Transverse colon (tissue), 4 donors: ENCODE data around the gene NXPE3. TPM values are rescaled to one million over a fixed set of nuclear protein-coding genes. Genes with fewer than 3 reads are reported as not detected.

Experiments used
- DNase-seq: peaks from one replicate; pipeline ENCODE4 v3.0.0-alpha.2; 2019
- H3K27ac ChIP-seq, 4 donors: fragments of 200-600 bp; sonication (generic); 2 replicates each; pipeline ENCODE4 v1.5.1; 2016 to 2018; ENCODE audit warnings: inconsistent platforms in 4 of 4
- H3K27me3 ChIP-seq: fragments of 200-600 bp; sonication (generic); 2 replicates; pipeline ENCODE4 v1.5.1; 2017; ENCODE audit warnings: inconsistent platforms
- H3K36me3 ChIP-seq, 4 donors: fragments of 200-600 bp; sonication (generic); 2 replicates each; pipeline ENCODE4 v1.5.1; 2017 to 2019; ENCODE audit warnings: inconsistent platforms in 4 of 4
- H3K4me1 ChIP-seq, 4 donors: fragments of 200-600 bp; sonication (generic); 2 replicates each; pipeline ENCODE4 v1.5.1; 2017 to 2020; ENCODE audit warnings: inconsistent platforms in 4 of 4
- H3K4me3 ChIP-seq, 4 donors: fragments of 200-600 bp; sonication (generic); 1 replicate in 1 of 4; 2 replicates in 3 of 4; pipeline versions ENCODE4 v1.5.1 to v1.6.1; 2017 to 2019; ENCODE audit warnings: inconsistent platforms in 4 of 4
- H3K9me3 ChIP-seq, 2 donors: fragments of 200-600 bp; sonication (generic); 2 replicates each; pipeline ENCODE4 v1.5.1; 2017 to 2019; ENCODE audit warnings: inconsistent platforms in 2 of 2
- EP300 ChIP-seq: sonication (generic); formaldehyde crosslinking; IDR thresholded peaks from one replicate; pipeline ENCODE4 v1.6.1; 2017; ENCODE audit warnings: antibody characterized with exemption, low read depth
- POLR2A ChIP-seq: fragments of 450-650 bp; IDR thresholded peaks from one replicate; pipeline ENCODE4 v1.6.1; 2016; ENCODE audit warnings: antibody characterized with exemption, mild to moderate bottlenecking, moderate library complexity
- POLR2AphosphoS5 ChIP-seq, 3 donors: sonication (generic); formaldehyde crosslinking; IDR thresholded peaks; one replicate each; pipeline ENCODE4 v1.6.1; 2016; ENCODE audit warnings: antibody characterized with exemption in 3 of 3
- WGBS, 2 donors: methylation state at CpG; one replicate each; pipeline ENCODE4 v1.1.5; 2018; ENCODE audit warnings: low coverage in 1 of 2; 5-methylcytosine and 5-hydroxymethylcytosine counted together
- in situ Hi-C, 4 donors: fragments of 200-750 bp; cut with MboI; loops; one replicate each; pipeline versions ENCODE4 v1.15.0 to v1.15.1; 2017; ENCODE audit warnings: low sequenced_read_pairs in 3 of 4, low pct_ligation_motif_present in 1 of 4, low pct_unique_long_range_greater_than_20kb in 1 of 4
- intact Hi-C: fragments of 100-400 bp; cut with DNase I; formaldehyde crosslinking; loops from one replicate; pipeline ENCODE4 v1.15.1; 2023; ENCODE audit warnings: low total_unique reads
- total RNA-seq, 4 donors: library from RNA; depleted of rRNA; stranded (reverse); fragments of >200 nt; gene quantifications; one replicate each; pipeline ENCODE4 v1.1.0, GENCODE V29; 2016
- TF ChIP-seq, protein P1 (sequence below), 5 experiments: fragments of 200-600 bp in 3 of 5; fragments of 450-650 bp in 2 of 5; sonication (generic) in 3 of 5; IDR thresholded peaks; 1 replicate in 2 of 5; 2 replicates in 3 of 5; pipeline ENCODE4 v1.5.1; 2016 to 2017; ENCODE audit warnings: antibody characterized with exemption in 5 of 5, inconsistent platforms in 3 of 5, mild to moderate bottlenecking in 2 of 5, moderate library complexity in 1 of 5

NXPE3 gene
- total RNA-seq, 4 donors from 2014 or later: 2.2 to 8.1 (median 2.9) TPM

- no peak overlapping the region for H3K27ac ChIP-seq
- peaks cover 8 to 33% (median 15%) of the 10 kb centered on the region in 4 donors for H3K4me1 ChIP-seq
- TF ChIP-seq, protein P1, sequence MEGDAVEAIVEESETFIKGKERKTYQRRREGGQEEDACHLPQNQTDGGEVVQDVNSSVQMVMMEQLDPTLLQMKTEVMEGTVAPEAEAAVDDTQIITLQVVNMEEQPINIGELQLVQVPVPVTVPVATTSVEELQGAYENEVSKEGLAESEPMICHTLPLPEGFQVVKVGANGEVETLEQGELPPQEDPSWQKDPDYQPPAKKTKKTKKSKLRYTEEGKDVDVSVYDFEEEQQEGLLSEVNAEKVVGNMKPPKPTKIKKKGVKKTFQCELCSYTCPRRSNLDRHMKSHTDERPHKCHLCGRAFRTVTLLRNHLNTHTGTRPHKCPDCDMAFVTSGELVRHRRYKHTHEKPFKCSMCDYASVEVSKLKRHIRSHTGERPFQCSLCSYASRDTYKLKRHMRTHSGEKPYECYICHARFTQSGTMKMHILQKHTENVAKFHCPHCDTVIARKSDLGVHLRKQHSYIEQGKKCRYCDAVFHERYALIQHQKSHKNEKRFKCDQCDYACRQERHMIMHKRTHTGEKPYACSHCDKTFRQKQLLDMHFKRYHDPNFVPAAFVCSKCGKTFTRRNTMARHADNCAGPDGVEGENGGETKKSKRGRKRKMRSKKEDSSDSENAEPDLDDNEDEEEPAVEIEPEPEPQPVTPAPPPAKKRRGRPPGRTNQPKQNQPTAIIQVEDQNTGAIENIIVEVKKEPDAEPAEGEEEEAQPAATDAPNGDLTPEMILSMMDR (IDR thresholded peaks at IDR 0.05): no peak
- TF ChIP-seq EP300 (no peak), POLR2AphosphoS5 (IDR thresholded peaks at IDR 0.05) (no peak), POLR2A (no peak)
- 74 to 100% methylated on average over 1 to 2 of the region's 2 CpGs for WGBS, 2 donors
- H3K27me3 ChIP-seq: no peaks in the 10 kb centered on the region
- DNase-seq: no peak
- in situ Hi-C loops (loop anchor here in 1 of 4 donors (10.0 to 25.0 kb wide), 2 partner anchors 413 to 725 kb away; no protein-coding TSS in a partner anchor), intact Hi-C loops (loop anchor here (2.0 kb wide), 1 partner anchor 413 kb away; no protein-coding TSS in a partner anchor)
- H3K4me3 ChIP-seq: no peak overlapping the region
- no peaks in the 10 kb centered on the region for H3K36me3 ChIP-seq
- H3K9me3 ChIP-seq: no peaks in the 10 kb centered on the region
Observed at GRCh38 chr3:101811875-101812274, 32.9 kb downstream of the NXPE3 start.

- no peak for TF ChIP-seq POLR2A
- no peak for TF ChIP-seq EP300
- TF ChIP-seq, protein P1 (IDR thresholded peaks at IDR 0.05): no peak
- TF ChIP-seq POLR2AphosphoS5 (IDR thresholded peaks at IDR 0.05): no peak
- no peaks in the 10 kb centered on the region for H3K36me3 ChIP-seq
- H3K4me1 ChIP-seq: peaks cover 8 to 33% (median 15%) of the 10 kb centered on the region in 4 donors
- intact Hi-C loops (loop anchor here (2.0 kb wide), 1 partner anchor 412 kb away; no protein-coding TSS in a partner anchor), in situ Hi-C loops (loop anchor here in 1 of 4 donors (10.0 to 25.0 kb wide), 2 partner anchors 412 to 724 kb away; no protein-coding TSS in a partner anchor)
- DNase-seq: no peak
- no peak overlapping the region for H3K27ac ChIP-seq
- no peaks in the 10 kb centered on the region for H3K9me3 ChIP-seq
- no peak overlapping the region for H3K4me3 ChIP-seq
- no peaks in the 10 kb centered on the region for H3K27me3 ChIP-seq
Observed at GRCh38 chr3:101812895-101813294, 33.9 kb downstream of the NXPE3 start.

- Histone ChIP-seq H3K4me1 (peaks cover 8 to 31% (median 15%) of the 10 kb centered on the region in 4 donors), H3K36me3 (no peaks in the 10 kb centered on the region), H3K4me3 (no peak overlapping the region), H3K9me3 (no peaks in the 10 kb centered on the region), H3K27me3 (no peaks in the 10 kb centered on the region), H3K27ac (no peak overlapping the region)
- in situ Hi-C loops (loop anchor here in 1 of 4 donors (10.0 to 25.0 kb wide), 2 partner anchors 411 to 723 kb away; no protein-coding TSS in a partner anchor), intact Hi-C loops (loop anchor here (2.0 kb wide), 1 partner anchor 411 kb away; no protein-coding TSS in a partner anchor)
- no peak for DNase-seq
- WGBS, 2 donors: 47 to 55% methylated on average over 7 of the region's 7 CpGs
- no peak for TF ChIP-seq POLR2A
- no peak for TF ChIP-seq POLR2AphosphoS5 (IDR thresholded peaks at IDR 0.05)
- no peak for TF ChIP-seq EP300
- TF ChIP-seq, protein P1 (IDR thresholded peaks at IDR 0.05): peak; percentile 54 to 73 (median 57)
Observed at GRCh38 chr3:101813817-101814440, 34.9 kb downstream of the NXPE3 start.

DNA sequence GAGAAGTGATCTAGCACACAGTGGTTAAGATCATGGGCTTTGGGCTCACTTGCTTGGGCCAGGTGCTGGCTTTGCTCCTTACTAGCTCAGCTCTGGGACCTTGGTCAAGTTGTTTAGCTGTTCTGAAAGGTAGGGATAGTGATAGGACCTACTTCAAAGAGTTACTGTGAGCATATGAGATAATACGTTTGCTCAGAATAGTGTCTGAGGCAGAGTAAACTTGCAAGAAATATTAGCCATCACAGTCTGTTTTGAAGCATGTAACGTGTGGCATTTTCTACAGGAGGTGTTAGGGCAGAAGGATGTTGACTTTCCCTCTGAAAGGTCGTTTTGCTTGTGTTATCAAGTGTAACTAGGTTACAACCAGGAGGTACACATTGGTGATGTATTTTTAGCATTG, 35.8 kb downstream of the NXPE3 start:
- in situ Hi-C loops (loop anchor here in 1 of 4 donors (10.0 to 25.0 kb wide), 2 partner anchors 410 to 722 kb away; no protein-coding TSS in a partner anchor), intact Hi-C loops (no loop called here)
- WGBS, 2 donors: 43 to 48% methylated on average over 1 to 3 of the region's 3 CpGs
- no peak for DNase-seq
- Histone ChIP-seq H3K27ac (no peak overlapping the region), H3K9me3 (no peaks in the 10 kb centered on the region), H3K4me3 (no peak overlapping the region), H3K36me3 (no peaks in the 10 kb centered on the region), H3K4me1 (peaks cover 2 to 22% (median 8%) of the 10 kb centered on the region in 4 donors), H3K27me3 (no peaks in the 10 kb centered on the region)
- TF ChIP-seq POLR2AphosphoS5 (IDR thresholded peaks at IDR 0.05) (no peak), POLR2A (no peak), EP300 (no peak)
- TF ChIP-seq, protein P1 (IDR thresholded peaks at IDR 0.05): no peak
